Muscle layer of colon (tissue), 2 donors: ENCODE measurements around the gene CELA1.
A peak's percentile ranks its signal among the peaks of the same experiment; 100 is the strongest.

Experiments used
- H3K27ac ChIP-seq: one replicate; pipeline ENCODE4 v1.7.0; 2013; ENCODE audit warnings: low read depth, mild to moderate bottlenecking, low read length, moderate library complexity
- H3K27me3 ChIP-seq, 2 donors: one replicate each; pipeline ENCODE4 v1.7.0; 2013; ENCODE audit warnings: low read length in 2 of 2, mild to moderate bottlenecking in 2 of 2; ENCODE audit not compliant: insufficient read depth in 2 of 2, control insufficient read depth in 1 of 2
- H3K36me3 ChIP-seq: one replicate; pipeline ENCODE4 v1.7.0; 2013; ENCODE audit warnings: mild to moderate bottlenecking, low read length; ENCODE audit not compliant: insufficient read depth
- H3K4me1 ChIP-seq: one replicate; pipeline ENCODE4 v1.7.0; 2013; ENCODE audit warnings: mild to moderate bottlenecking, low read length; ENCODE audit not compliant: insufficient read depth
- H3K4me3 ChIP-seq, 2 donors: one replicate each; pipeline ENCODE4 v1.7.0; 2013; ENCODE audit warnings: low read length in 2 of 2, low read depth in 1 of 2, mild to moderate bottlenecking in 1 of 2, moderate library complexity in 1 of 2
- H3K9ac ChIP-seq: one replicate; pipeline ENCODE4 v1.7.0; 2013; ENCODE audit warnings: low read length
- H3K9me3 ChIP-seq: one replicate; pipeline ENCODE4 v1.7.0; 2013; ENCODE audit warnings: mild to moderate bottlenecking, low read length
- donor health status: abdominal sarcoma.
- donor health status: Adenocarcinoma of cecum.

CELA1 gene

GRCh38 chr12:51372021-51372420 is 25.5 kb upstream of the CELA1 start:
- Histone ChIP-seq H3K9ac (no peak overlapping the region), H3K27me3 (no peaks in the 10 kb centered on the region), H3K27ac (no peak overlapping the region), H3K36me3 (no peaks in the 10 kb centered on the region), H3K4me1 (peaks cover 6% of the 10 kb centered on the region), H3K9me3 (no peaks in the 10 kb centered on the region), H3K4me3 (peak overlapping the region in 1 of 2 donors; percentile 20)

- H3K4me1 ChIP-seq, result peaks cover 6% of the 10 kb centered on the region
- H3K36me3 ChIP-seq, result no peaks in the 10 kb centered on the region
- H3K9me3 ChIP-seq, result no peaks in the 10 kb centered on the region
- H3K27me3 ChIP-seq, result no peaks in the 10 kb centered on the region
- peak overlapping the region in 1 of 2 donors; percentile 20 for H3K4me3 ChIP-seq
- H3K9ac ChIP-seq, result no peak overlapping the region
- H3K27ac ChIP-seq, result no peak overlapping the region
Measured at GRCh38 chr12:51371295-51371953, 24.9 kb upstream of the CELA1 start.

- Histone ChIP-seq H3K9ac (no peak overlapping the region), H3K27ac (no peak overlapping the region), H3K4me3 (no peak overlapping the region), H3K27me3 (no peaks in the 10 kb centered on the region), H3K4me1 (peaks cover 6% of the 10 kb centered on the region), H3K36me3 (no peaks in the 10 kb centered on the region), H3K9me3 (no peaks in the 10 kb centered on the region)
Measured at GRCh38 chr12:51370667-51371066, 24.2 kb upstream of the CELA1 start.

DNA sequence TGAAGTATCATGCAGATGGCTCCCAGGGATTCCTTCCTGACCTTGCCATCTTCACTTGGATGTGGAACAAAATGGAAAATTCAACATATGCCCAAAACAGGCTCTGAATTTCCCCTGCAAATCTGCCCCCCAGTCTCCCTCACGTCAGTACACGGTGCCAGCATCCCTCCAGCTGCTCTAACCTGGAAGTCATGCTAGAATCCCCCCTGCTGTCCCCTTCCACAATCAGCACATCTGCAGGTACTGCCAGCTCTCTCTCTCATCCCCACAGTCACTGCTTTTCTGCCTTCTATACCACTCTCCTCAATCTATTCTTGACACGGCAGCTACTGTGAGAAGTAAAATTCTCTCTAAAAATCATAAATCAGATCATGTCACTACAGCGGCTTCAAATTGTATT is 23.1 kb upstream of the CELA1 start:
- Histone ChIP-seq H3K9ac (no peak overlapping the region), H3K27me3 (no peaks in the 10 kb centered on the region), H3K4me3 (no peak overlapping the region), H3K36me3 (no peaks in the 10 kb centered on the region), H3K9me3 (no peaks in the 10 kb centered on the region), H3K4me1 (peaks cover 6% of the 10 kb centered on the region), H3K27ac (no peak overlapping the region)

DNA sequence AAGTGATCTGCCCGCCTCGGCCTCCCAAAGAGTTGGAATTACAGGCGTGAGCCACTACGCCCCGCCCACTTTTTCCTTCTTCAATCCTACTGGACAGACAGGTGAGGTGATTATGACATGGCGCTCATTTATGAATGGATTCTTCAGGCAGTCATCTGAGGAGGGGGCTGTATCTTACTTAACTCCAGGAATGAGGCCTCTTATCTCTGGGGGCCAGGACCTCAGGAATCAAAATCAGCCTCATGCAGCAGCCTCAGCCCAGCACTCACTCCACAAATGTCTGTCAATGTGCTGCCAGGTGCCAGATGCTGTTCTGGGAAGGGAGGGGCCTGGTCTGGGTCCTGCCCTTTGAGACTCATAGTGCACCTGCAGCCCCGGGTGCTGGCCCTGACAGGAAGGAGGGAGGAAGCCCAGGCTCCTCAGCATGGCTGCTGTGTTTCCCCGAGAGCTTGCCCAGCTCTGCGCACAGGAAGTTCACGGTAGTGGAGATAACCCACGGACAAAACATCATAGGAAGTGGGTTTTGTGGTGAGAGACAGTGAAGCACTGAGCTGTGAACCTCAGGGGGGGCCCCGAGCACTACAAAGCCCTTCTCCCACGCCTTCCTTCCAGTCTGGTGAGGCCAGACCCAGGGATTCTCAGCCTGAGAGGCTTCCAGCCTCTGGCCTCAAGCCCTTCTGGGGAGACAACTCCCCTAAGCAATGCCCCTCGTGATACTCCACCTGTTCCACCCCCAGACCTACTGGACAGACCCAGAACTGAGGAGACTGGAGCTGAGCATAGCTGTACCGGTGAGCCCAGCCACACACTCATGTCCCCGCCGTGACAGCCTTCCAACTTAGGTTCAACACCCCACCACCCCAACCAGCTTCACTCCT is 22.4 kb upstream of the CELA1 start:
- H3K27me3 ChIP-seq, result no peaks in the 10 kb centered on the region
- H3K9ac ChIP-seq, result no peak overlapping the region
- no peak overlapping the region for H3K27ac ChIP-seq
- no peaks in the 10 kb centered on the region for H3K9me3 ChIP-seq
- no peaks in the 10 kb centered on the region for H3K36me3 ChIP-seq
- no peak overlapping the region for H3K4me3 ChIP-seq
- peaks cover 6% of the 10 kb centered on the region for H3K4me1 ChIP-seq

GRCh38 chr12:51365276-51365675 is 18.8 kb upstream of the CELA1 start:
- Histone ChIP-seq H3K27ac (no peak overlapping the region), H3K4me3 (no peak overlapping the region), H3K27me3 (no peaks in the 10 kb centered on the region), H3K36me3 (no peaks in the 10 kb centered on the region), H3K9ac (no peak overlapping the region), H3K9me3 (no peaks in the 10 kb centered on the region), H3K4me1 (no peaks in the 10 kb centered on the region)

DNA sequence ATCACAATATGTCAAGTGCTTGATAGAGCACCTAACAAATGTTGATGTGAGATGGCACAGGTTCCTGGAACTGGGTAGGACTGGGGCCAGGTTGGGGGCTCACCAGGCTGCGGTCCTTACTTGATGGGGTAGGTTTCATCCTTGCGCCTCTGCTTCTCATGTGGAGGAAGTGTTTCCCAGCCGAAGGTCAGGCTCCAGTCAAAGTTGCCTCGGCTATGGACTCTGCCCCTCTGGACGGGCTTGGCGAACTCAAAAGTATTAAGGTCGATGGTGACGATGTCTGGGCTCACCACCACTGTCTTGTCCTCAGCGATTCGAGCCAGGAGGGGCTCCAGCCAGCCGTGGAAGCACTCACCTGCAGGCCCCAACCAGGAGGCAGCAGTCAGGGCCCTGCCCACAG is 17.5 kb upstream of the CELA1 start:
- Histone ChIP-seq H3K4me3 (no peak overlapping the region), H3K36me3 (no peaks in the 10 kb centered on the region), H3K9me3 (no peaks in the 10 kb centered on the region), H3K4me1 (no peaks in the 10 kb centered on the region), H3K27ac (no peak overlapping the region), H3K9ac (no peak overlapping the region), H3K27me3 (no peaks in the 10 kb centered on the region)

GRCh38 chr12:51362747-51363342 is 16.4 kb upstream of the CELA1 start:
- no peak overlapping the region for H3K4me3 ChIP-seq

GRCh38 chr12:51362307-51362706 is 15.8 kb upstream of the CELA1 start:
- Histone ChIP-seq H3K9me3 (no peaks in the 10 kb centered on the region), H3K27ac (no peak overlapping the region), H3K27me3 (no peaks in the 10 kb centered on the region), H3K4me1 (no peaks in the 10 kb centered on the region), H3K36me3 (no peaks in the 10 kb centered on the region), H3K9ac (no peak overlapping the region), H3K4me3 (no peak overlapping the region)

More at GRCh38 chr12:51362747-51363342, 16.4 kb upstream of the CELA1 start:
- Histone ChIP-seq H3K4me1 (no peaks in the 10 kb centered on the region), H3K9me3 (no peaks in the 10 kb centered on the region), H3K27ac (no peak overlapping the region), H3K27me3 (no peaks in the 10 kb centered on the region), H3K36me3 (no peaks in the 10 kb centered on the region), H3K9ac (no peak overlapping the region)

- Histone ChIP-seq H3K4me3 (no peak overlapping the region), H3K9me3 (no peaks in the 10 kb centered on the region), H3K27ac (no peak overlapping the region), H3K9ac (no peak overlapping the region), H3K4me1 (no peaks in the 10 kb centered on the region), H3K27me3 (no peaks in the 10 kb centered on the region), H3K36me3 (no peaks in the 10 kb centered on the region)
Measured at GRCh38 chr12:51361161-51362016, 14.9 kb upstream of the CELA1 start.

- no peaks in the 10 kb centered on the region for H3K4me1 ChIP-seq
- no peaks in the 10 kb centered on the region for H3K9me3 ChIP-seq
- H3K27ac ChIP-seq, result no peak overlapping the region
- no peak overlapping the region for H3K4me3 ChIP-seq
- no peaks in the 10 kb centered on the region for H3K36me3 ChIP-seq
- H3K27me3 ChIP-seq, result no peaks in the 10 kb centered on the region
- H3K9ac ChIP-seq, result no peak overlapping the region
Measured at GRCh38 chr12:51360315-51360714, 13.8 kb upstream of the CELA1 start.
